Measurements from ENCODE around the gene ADGRG6. TPM values are rescaled to one million over a fixed set of nuclear protein-coding genes. Genes with fewer than 3 reads are reported as not detected.

Gene ADGRG6
- total and polyA plus RNA-seq, 12 donors: 0.72 to 24.6 (median 5.3) TPM

GRCh38 chr6:142333431-142333830 is 31.6 kb downstream of the ADGRG6 start:
- Histone ChIP-seq H3K9me3 (replicated peaks in 1 of 3) (no peaks in the 10 kb centered on the region), H3K27me3 (no peaks in the 10 kb centered on the region), H3K27ac (no peak overlapping the region), H3K36me3 (replicated peaks in 1 of 2) (no peaks in the 10 kb centered on the region), H3K4me1 (replicated peaks in 1 of 2) (no peaks in the 10 kb centered on the region), H3K4me3 (no peak overlapping the region)
- WGBS, 4 donors: 60 to 66% (median 63%) methylated on average over 2 of the region's 2 CpGs
- no peak for DNase-seq
- intact Hi-C loops (cut with DNase I): no loop called here
- no peak for TF ChIP-seq CTCF (IDR thresholded peaks at IDR 0.05)
- no peak for TF ChIP-seq POLR2A (IDR thresholded peaks at IDR 0.05)

GRCh38 chr6:142334294-142334693 is 32.5 kb downstream of the ADGRG6 start:
- WGBS, 4 donors: 51 to 71% (median 59%) methylated on average over 2 of the region's 2 CpGs

GRCh38 chr6:142335415-142335814 is 33.6 kb downstream of the ADGRG6 start:
- no peaks in the 10 kb centered on the region for H3K9me3 ChIP-seq (replicated peaks in 1 of 3)
- H3K4me1 ChIP-seq (replicated peaks in 1 of 2): no peaks in the 10 kb centered on the region
- no peaks in the 10 kb centered on the region for H3K27me3 ChIP-seq
- 61 to 76% (median 63%) methylated on average over 2 of the region's 2 CpGs for WGBS, 4 donors
- TF ChIP-seq CTCF (IDR thresholded peaks at IDR 0.05) (no peak), POLR2A (IDR thresholded peaks at IDR 0.05) (no peak)
- no peaks in the 10 kb centered on the region for H3K36me3 ChIP-seq (replicated peaks in 1 of 2)
- no peak overlapping the region for H3K27ac ChIP-seq
- H3K4me3 ChIP-seq: no peak overlapping the region
- intact Hi-C loops (cut with DNase I): no loop called here
- no peak for DNase-seq

More at GRCh38 chr6:142334294-142334693, 32.5 kb downstream of the ADGRG6 start:
- H3K4me3 ChIP-seq: no peak overlapping the region
- H3K4me1 ChIP-seq (replicated peaks in 1 of 2): no peaks in the 10 kb centered on the region
- no peaks in the 10 kb centered on the region for H3K36me3 ChIP-seq (replicated peaks in 1 of 2)
- H3K27ac ChIP-seq: no peak overlapping the region
- no peaks in the 10 kb centered on the region for H3K27me3 ChIP-seq
- no peak for DNase-seq
- TF ChIP-seq POLR2A (IDR thresholded peaks at IDR 0.05): no peak
- no peak for TF ChIP-seq CTCF (IDR thresholded peaks at IDR 0.05)
- intact Hi-C loops (cut with DNase I): no loop called here
- H3K9me3 ChIP-seq (replicated peaks in 1 of 3): no peaks in the 10 kb centered on the region

- DNase-seq: no peak
- TF ChIP-seq POLR2A (IDR thresholded peaks at IDR 0.05): no peak
- no peak for TF ChIP-seq CTCF (IDR thresholded peaks at IDR 0.05)
- Histone ChIP-seq H3K27me3 (no peaks in the 10 kb centered on the region), H3K4me1 (replicated peaks in 1 of 2) (no peaks in the 10 kb centered on the region), H3K4me3 (no peak overlapping the region), H3K9me3 (replicated peaks in 1 of 3) (no peaks in the 10 kb centered on the region), H3K27ac (no peak overlapping the region), H3K36me3 (replicated peaks in 1 of 2) (no peaks in the 10 kb centered on the region)
- intact Hi-C loops (cut with DNase I): no loop called here
Measured at GRCh38 chr6:142336183-142336582, 34.4 kb downstream of the ADGRG6 start.
